ENCODE results near the gene CYP46A1.

The CYP46A1 gene

DNA sequence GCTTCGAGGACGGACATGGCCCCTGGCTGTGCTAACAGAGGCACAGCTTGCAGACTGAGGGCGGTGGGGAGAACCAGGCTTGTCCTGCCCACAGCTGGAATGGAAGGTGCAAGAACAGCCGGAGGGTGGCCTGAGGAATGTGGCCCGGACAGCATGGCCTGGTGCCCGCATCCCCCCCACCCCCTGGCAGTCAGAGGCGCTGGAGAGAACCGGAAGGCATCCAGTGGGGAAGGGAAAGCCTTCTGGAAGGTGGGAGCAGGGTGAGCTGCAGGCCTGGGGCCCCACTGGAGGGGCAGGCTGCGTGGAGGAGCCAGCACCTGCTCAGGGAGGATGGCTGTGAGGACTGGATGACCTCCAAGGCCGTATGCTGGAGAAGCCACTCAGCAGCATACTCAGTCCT, 8.1 kb upstream of the CYP46A1 start:
- H3K27ac ChIP-seq (replicated peaks): no peak overlapping the region
- no peak for DNase-seq (ENCODE audit: low read depth in 1 of 2, low spot score in 1 of 2)
- no peaks in the 10 kb centered on the region for H3K27me3 ChIP-seq (ENCODE audit: insufficient read depth, poor library complexity, severe bottlenecking)
- H3K4me3 ChIP-seq (replicated peaks; ENCODE audit: insufficient read depth, low read length): no peak overlapping the region
- TF ChIP-seq SPI1 (IDR thresholded peaks at IDR 0.05; ENCODE audit: borderline replicate concordance, low read depth): no peak

DNA sequence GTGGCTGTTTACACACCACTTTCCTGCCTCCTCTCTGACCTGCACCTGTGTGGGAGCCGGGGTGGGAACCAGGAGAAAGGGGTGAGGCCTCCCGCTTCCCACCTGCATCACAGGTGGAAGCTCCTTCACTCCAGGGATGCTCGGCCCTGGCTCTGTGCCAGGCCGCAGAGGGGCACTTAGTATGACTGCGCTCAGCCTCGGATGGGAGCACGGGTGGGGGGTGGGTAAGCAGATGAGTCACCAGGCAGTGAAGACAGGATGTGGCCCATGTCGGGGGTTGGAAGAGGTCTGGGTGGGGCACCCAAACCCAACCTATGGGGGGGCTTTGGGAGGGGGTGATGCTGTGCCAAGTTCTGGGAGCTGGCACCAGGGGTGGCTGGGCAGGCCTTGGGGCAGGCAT, 7.4 kb upstream of the CYP46A1 start:
- H3K27ac ChIP-seq (replicated peaks): no peak overlapping the region
- TF ChIP-seq, protein P1, sequence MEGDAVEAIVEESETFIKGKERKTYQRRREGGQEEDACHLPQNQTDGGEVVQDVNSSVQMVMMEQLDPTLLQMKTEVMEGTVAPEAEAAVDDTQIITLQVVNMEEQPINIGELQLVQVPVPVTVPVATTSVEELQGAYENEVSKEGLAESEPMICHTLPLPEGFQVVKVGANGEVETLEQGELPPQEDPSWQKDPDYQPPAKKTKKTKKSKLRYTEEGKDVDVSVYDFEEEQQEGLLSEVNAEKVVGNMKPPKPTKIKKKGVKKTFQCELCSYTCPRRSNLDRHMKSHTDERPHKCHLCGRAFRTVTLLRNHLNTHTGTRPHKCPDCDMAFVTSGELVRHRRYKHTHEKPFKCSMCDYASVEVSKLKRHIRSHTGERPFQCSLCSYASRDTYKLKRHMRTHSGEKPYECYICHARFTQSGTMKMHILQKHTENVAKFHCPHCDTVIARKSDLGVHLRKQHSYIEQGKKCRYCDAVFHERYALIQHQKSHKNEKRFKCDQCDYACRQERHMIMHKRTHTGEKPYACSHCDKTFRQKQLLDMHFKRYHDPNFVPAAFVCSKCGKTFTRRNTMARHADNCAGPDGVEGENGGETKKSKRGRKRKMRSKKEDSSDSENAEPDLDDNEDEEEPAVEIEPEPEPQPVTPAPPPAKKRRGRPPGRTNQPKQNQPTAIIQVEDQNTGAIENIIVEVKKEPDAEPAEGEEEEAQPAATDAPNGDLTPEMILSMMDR (IDR thresholded peaks at IDR 0.05; ENCODE audit: insufficient read depth, low read length): no peak
- TF ChIP-seq SPI1 (IDR thresholded peaks at IDR 0.05; ENCODE audit: borderline replicate concordance, low read depth) (no peak), POLR2AphosphoS5 (IDR thresholded peaks at IDR 0.05; ENCODE audit: low read depth) (no peak), GABPA (IDR thresholded peaks at IDR 0.05; ENCODE audit: low read depth) (no peak)
- TF ChIP-seq, protein P2, sequence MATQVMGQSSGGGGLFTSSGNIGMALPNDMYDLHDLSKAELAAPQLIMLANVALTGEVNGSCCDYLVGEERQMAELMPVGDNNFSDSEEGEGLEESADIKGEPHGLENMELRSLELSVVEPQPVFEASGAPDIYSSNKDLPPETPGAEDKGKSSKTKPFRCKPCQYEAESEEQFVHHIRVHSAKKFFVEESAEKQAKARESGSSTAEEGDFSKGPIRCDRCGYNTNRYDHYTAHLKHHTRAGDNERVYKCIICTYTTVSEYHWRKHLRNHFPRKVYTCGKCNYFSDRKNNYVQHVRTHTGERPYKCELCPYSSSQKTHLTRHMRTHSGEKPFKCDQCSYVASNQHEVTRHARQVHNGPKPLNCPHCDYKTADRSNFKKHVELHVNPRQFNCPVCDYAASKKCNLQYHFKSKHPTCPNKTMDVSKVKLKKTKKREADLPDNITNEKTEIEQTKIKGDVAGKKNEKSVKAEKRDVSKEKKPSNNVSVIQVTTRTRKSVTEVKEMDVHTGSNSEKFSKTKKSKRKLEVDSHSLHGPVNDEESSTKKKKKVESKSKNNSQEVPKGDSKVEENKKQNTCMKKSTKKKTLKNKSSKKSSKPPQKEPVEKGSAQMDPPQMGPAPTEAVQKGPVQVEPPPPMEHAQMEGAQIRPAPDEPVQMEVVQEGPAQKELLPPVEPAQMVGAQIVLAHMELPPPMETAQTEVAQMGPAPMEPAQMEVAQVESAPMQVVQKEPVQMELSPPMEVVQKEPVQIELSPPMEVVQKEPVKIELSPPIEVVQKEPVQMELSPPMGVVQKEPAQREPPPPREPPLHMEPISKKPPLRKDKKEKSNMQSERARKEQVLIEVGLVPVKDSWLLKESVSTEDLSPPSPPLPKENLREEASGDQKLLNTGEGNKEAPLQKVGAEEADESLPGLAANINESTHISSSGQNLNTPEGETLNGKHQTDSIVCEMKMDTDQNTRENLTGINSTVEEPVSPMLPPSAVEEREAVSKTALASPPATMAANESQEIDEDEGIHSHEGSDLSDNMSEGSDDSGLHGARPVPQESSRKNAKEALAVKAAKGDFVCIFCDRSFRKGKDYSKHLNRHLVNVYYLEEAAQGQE (IDR thresholded peaks at IDR 0.05; ENCODE audit: insufficient replicate concordance, low read depth): no peak
- DNase-seq (ENCODE audit: low read depth in 1 of 2, low spot score in 1 of 2): no peak
- H3K4me3 ChIP-seq (replicated peaks; ENCODE audit: insufficient read depth, low read length): no peak overlapping the region
- H3K27me3 ChIP-seq (ENCODE audit: insufficient read depth, poor library complexity, severe bottlenecking): no peaks in the 10 kb centered on the region

DNA sequence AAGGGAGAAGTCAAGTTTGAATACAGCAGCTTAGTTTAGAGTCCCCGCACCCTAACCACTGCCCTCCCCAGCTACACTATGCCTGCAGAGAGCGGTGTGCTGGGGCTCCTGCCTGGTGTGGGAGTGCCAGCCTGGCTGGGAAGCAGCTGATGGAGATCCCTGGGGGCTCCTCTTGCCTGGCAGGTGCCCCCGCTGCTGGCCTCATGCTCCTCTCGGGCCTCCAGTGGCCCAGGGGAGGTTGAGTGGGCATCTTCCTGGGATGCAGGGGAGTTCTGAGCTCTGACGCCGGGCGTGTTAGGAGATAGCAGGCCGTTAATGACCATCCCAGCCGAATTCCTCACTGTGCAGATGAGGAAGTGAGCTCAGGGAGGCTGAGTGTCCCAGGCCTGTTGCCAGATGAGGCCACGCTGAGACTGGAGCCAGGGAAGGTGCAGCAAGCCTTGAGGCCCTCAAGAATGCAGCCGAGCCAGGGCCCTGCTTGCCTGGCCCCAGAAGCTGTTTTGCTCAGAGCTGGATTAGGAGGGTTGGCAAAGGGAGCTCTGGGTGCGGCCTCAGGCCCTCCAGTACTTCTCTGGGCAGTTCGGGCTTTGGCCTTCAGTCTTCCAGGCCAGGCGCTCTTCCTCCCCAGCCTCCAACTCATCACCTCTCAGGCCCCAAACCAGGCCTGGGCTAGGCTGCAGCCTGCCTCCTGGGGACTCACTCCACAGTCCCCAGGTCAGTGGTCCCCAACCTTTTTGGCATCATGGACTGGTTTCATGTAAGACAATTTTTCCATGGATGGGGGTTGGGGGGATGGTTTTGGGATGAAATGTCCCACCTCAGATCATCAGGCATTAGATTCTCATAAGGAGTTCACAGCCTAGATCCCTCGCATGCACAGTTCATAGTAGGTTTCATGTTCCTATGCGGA, 6.6 kb upstream of the CYP46A1 start:
- no peak for DNase-seq (ENCODE audit: low read depth in 1 of 2, low spot score in 1 of 2)
- TF ChIP-seq POLR2AphosphoS5 (IDR thresholded peaks at IDR 0.05; ENCODE audit: low read depth) (no peak), SPI1 (IDR thresholded peaks at IDR 0.05; ENCODE audit: borderline replicate concordance, low read depth) (no peak), GABPA (IDR thresholded peaks at IDR 0.05; ENCODE audit: low read depth) (no peak)
- TF ChIP-seq, protein P1 (IDR thresholded peaks at IDR 0.05; ENCODE audit: insufficient read depth, low read length): no peak
- TF ChIP-seq, protein P2 (IDR thresholded peaks at IDR 0.05; ENCODE audit: insufficient replicate concordance, low read depth): no peak

DNA sequence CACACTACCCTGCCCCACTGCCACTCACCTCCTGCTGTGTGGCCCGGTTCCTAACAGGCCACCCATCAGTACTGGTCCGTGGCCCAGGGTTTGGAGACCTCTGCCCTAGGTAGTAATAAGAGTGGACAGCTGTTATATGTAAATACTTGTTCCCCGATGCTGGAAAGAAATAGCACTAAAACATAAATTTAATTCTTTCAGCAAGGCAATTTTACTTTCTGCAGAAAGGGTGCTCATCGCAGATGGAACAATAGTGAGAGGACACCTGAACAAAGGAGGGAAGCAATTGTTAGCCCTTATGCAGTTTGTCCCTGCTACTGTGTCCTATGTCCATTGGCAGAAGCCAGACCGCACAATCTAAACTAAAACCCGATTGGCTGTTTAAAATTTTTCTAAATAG, 5.9 kb upstream of the CYP46A1 start:
- DNase-seq (ENCODE audit: low read depth in 1 of 2, low spot score in 1 of 2): no peak
- no peaks in the 10 kb centered on the region for H3K27me3 ChIP-seq (ENCODE audit: insufficient read depth, poor library complexity, severe bottlenecking)

More for the DNA sequence above, 6.6 kb upstream of the CYP46A1 start:
- Histone ChIP-seq H3K4me3 (replicated peaks; ENCODE audit: insufficient read depth, low read length) (no peak overlapping the region), H3K27ac (replicated peaks) (no peak overlapping the region), H3K27me3 (ENCODE audit: insufficient read depth, poor library complexity, severe bottlenecking) (no peaks in the 10 kb centered on the region)

More for the DNA sequence above, 5.9 kb upstream of the CYP46A1 start:
- Histone ChIP-seq H3K4me3 (replicated peaks; ENCODE audit: insufficient read depth, low read length) (no peak overlapping the region), H3K27ac (replicated peaks) (no peak overlapping the region)
- TF ChIP-seq POLR2AphosphoS5 (IDR thresholded peaks at IDR 0.05; ENCODE audit: low read depth) (no peak), SPI1 (IDR thresholded peaks at IDR 0.05; ENCODE audit: borderline replicate concordance, low read depth) (no peak), GABPA (IDR thresholded peaks at IDR 0.05; ENCODE audit: low read depth) (no peak)
- TF ChIP-seq, protein P2 (IDR thresholded peaks at IDR 0.05; ENCODE audit: insufficient replicate concordance, low read depth): no peak
- TF ChIP-seq, protein P1 (IDR thresholded peaks at IDR 0.05; ENCODE audit: insufficient read depth, low read length): no peak
